A673 (cell line): Measurements from ENCODE around the gene HECTD4. TPM values are rescaled to one million over a fixed set of nuclear protein-coding genes. Genes with fewer than 3 reads are reported as not detected.
A peak's percentile ranks its signal among the peaks of the same experiment; 100 is the strongest.

ENCODE experiments used
- BruUV-seq: library from RNA; stranded (reverse); fragments of 400-500 nt; replicated peaks from 2 replicates; lab custom pipeline; 2021; lab: Mats Ljungman, UMichigan
- CTCF ChIA-PET: fragments of 300-600 bp; sonication (Branson Sonifier 250); formaldehyde crosslinking; loops from one replicate; lab custom pipeline; 2022; ENCODE audit warnings: antibody characterized with exemption; lab: Charles Lee
- POLR2A ChIA-PET: fragments of 300-600 bp; sonication (Branson Sonifier 250); formaldehyde crosslinking; loops from one replicate; lab custom pipeline; 2022; ENCODE audit warnings: antibody characterized with exemption; ENCODE audit not compliant: low non-redundant PET; lab: Charles Lee
- DNase-seq: peaks from one replicate; pipeline ENCODE4 v3.0.0-alpha.2; 2015; ENCODE audit warnings: low spot score
- H3K27ac ChIP-seq: fragments of 200-600 bp; sonication (generic); 2 replicates; pipeline ENCODE4 v1.5.1; 2016; ENCODE audit warnings: mixed run types, low read depth, mild to moderate bottlenecking, mixed read lengths, antibody characterized with exemption, low read length; ENCODE audit not compliant: poor library complexity, severe bottlenecking
- H3K27me3 ChIP-seq: fragments of 200-600 bp; sonication (generic); replicated peaks from 2 replicates; pipeline ENCODE4 v1.6.1; 2017; ENCODE audit warnings: mixed run types, low read depth, mild to moderate bottlenecking, mixed read lengths, antibody characterized with exemption, low read length; ENCODE audit not compliant: insufficient read depth, poor library complexity
- H3K36me3 ChIP-seq: fragments of 200-600 bp; sonication (generic); 2 replicates; pipeline ENCODE4 v1.6.1; 2016; ENCODE audit warnings: mixed run types, mild to moderate bottlenecking, mixed read lengths, antibody characterized with exemption, low read length; ENCODE audit not compliant: insufficient read depth, poor library complexity, severe bottlenecking
- H3K4me1 ChIP-seq: fragments of 200-600 bp; sonication (generic); 2 replicates; pipeline ENCODE4 v1.6.1; 2017; ENCODE audit warnings: mixed run types, mild to moderate bottlenecking, mixed read lengths, antibody characterized with exemption, low read length; ENCODE audit not compliant: insufficient read depth, poor library complexity, severe bottlenecking
- H3K4me3 ChIP-seq: fragments of 200-600 bp; sonication (generic); 2 replicates; pipeline ENCODE4 v1.5.1; 2016; ENCODE audit warnings: low read depth, mixed run types, mild to moderate bottlenecking, mixed read lengths, low read length; ENCODE audit not compliant: poor library complexity, severe bottlenecking
- H3K9me3 ChIP-seq: fragments of 200-600 bp; sonication (generic); 2 replicates; pipeline ENCODE4 v1.6.1; 2016; ENCODE audit warnings: mixed run types, low read depth, mild to moderate bottlenecking, mixed read lengths, antibody characterized with exemption, low read length; ENCODE audit not compliant: poor library complexity, severe bottlenecking
- EZH2 ChIP-seq: fragments of 200-600 bp; sonication (generic); IDR thresholded peaks from 2 replicates; pipeline ENCODE4 v1.6.1; 2017; ENCODE audit warnings: borderline replicate concordance, low read depth, mild to moderate bottlenecking, mixed read lengths, antibody characterized with exemption, low read length; ENCODE audit not compliant: poor library complexity, severe bottlenecking
- intact Hi-C: fragments of 100-400 bp; cut with micrococcal nuclease; formaldehyde crosslinking; loops from one replicate; pipeline ENCODE4 v1.10.0; 2022; ENCODE audit not compliant: unreplicated experiment
- total RNA-seq: library from RNA; stranded (reverse); gene quantifications from 2 replicates; pipeline ENCODE4 v1.2.3, GENCODE V29; 2021
- TF ChIP-seq, protein P1 (sequence below): fragments of 300-800, 200-600 bp; sonication (generic); conservative IDR thresholded peaks from 2 replicates; pipeline ENCODE4 v1.5.1; 2017; ENCODE audit warnings: low read depth, mild to moderate bottlenecking, antibody characterized with exemption, low read length, moderate library complexity, mixed read lengths

The HECTD4 gene
- total RNA-seq, 1 experiment from 2014 or later: 52.1 TPM

DNA sequence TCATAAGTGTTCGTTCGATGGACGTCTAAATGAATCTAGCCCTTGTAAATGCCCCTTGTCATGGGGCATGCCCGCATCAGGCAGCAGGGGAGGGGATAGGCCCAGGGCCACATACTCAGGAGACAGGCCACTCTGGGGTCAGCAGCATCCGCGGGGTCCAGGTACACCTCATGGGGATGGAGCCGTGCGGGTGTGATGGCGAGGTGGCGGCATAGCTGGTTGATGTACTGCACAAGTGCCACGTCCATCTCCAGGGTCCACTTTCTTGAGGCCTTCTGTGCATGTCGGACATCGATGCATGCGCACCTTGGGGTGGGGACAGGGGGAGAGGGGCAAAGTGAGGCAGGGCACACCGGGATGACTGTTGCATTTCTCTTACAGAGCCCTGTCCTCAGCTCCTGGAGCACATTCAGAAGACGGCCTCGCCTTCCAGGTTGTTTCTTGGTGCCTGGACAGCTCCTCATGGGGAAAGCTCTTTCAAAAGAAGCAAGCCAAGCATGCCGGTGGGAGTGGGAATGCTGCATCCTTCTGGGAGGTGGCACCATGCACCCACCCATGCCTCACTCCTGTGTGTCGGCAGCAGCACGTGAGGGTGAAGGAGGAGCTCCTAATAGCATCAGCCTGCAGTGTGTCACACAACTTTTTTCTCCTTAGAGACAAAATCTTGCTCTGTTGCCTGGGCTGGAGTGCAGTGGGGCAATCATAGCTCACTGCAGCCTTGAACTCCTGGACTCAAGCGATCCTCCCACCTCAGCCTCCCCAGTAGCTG lies 209.5 kb downstream of the HECTD4 start:
- intact Hi-C loops: no loop called here

DNA sequence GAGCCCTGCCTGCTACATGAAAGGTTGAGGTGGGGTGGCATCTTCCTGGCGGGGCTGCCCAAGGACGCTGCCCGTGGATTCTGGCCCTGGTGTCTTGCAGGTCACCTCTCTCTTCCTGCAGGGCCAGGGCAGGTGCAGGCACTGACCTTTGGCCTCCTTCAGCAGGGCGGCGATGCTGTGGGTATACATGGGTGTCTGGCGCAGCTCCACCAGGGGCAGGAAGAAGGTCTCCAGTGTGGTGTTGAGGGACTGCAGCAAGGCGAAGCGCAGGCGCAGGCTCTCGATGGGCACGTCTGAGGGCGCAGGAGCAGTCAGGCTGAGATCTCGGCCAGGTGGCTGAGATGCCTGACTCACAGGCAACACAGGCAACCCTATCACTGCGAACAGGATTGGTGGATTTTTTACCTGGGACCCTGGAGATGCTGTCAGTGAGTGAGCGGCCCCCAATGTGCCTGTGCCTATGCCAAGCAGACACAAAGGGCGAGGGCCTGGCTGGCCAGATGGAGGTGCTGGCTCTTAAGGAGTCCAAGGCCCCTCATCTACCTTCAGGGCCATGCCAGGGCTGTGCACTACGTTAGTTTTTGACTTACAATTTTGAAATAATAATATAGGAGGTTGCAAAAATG lies 211.1 kb downstream of the HECTD4 start:
- no peak for DNase-seq
- no TSS peak for BruUV-seq
- TF ChIP-seq EZH2: no peak
- TF ChIP-seq, protein P1, sequence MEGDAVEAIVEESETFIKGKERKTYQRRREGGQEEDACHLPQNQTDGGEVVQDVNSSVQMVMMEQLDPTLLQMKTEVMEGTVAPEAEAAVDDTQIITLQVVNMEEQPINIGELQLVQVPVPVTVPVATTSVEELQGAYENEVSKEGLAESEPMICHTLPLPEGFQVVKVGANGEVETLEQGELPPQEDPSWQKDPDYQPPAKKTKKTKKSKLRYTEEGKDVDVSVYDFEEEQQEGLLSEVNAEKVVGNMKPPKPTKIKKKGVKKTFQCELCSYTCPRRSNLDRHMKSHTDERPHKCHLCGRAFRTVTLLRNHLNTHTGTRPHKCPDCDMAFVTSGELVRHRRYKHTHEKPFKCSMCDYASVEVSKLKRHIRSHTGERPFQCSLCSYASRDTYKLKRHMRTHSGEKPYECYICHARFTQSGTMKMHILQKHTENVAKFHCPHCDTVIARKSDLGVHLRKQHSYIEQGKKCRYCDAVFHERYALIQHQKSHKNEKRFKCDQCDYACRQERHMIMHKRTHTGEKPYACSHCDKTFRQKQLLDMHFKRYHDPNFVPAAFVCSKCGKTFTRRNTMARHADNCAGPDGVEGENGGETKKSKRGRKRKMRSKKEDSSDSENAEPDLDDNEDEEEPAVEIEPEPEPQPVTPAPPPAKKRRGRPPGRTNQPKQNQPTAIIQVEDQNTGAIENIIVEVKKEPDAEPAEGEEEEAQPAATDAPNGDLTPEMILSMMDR: no peak
- Histone ChIP-seq H3K27me3 (no peaks in the 10 kb centered on the region), H3K27ac (no peak overlapping the region), H3K4me1 (no peaks in the 10 kb centered on the region), H3K9me3 (no peaks in the 10 kb centered on the region), H3K36me3 (peaks cover 3% of the 10 kb centered on the region), H3K4me3 (no peak overlapping the region)
- ChIA-PET POLR2A (no interaction called here), CTCF (no interaction called here)
- intact Hi-C loops: no loop called here

More for the DNA sequence above, 209.5 kb downstream of the HECTD4 start:
- Histone ChIP-seq H3K9me3 (no peaks in the 10 kb centered on the region), H3K27me3 (no peaks in the 10 kb centered on the region), H3K4me3 (no peak overlapping the region), H3K4me1 (no peaks in the 10 kb centered on the region), H3K27ac (no peak overlapping the region), H3K36me3 (peaks cover 3% of the 10 kb centered on the region)
- POLR2A ChIA-PET: no interaction called here
- DNase-seq: no peak
- TF ChIP-seq EZH2: no peak
- TF ChIP-seq, protein P1: no peak
- CTCF ChIA-PET: no interaction called here
- no TSS peak for BruUV-seq

DNA sequence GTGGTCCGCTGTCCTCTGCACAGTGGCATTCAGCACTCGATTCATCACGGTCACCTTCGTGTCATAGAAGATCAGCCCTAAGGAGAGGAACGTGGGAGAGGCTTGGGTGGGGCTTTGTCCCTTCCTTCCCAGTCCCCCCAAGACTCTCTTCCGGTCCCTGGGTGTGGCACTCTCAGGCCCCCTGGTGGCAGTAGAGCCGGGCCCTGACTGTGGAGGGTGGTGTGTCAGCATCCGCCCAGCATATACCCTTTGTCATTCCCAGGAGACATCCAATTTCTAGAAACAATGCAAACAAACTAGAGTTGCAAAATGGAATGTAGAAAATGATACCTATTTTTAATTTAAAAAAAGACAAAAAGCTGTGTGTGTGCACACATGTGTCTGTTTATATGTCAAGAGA lies 211.9 kb downstream of the HECTD4 start:
- TF ChIP-seq, protein P1: peak; percentile 63
- TF ChIP-seq EZH2: no peak
- no peaks in the 10 kb centered on the region for H3K4me1 ChIP-seq
- intact Hi-C loops: no loop called here
- ChIA-PET POLR2A (no interaction called here), CTCF (no interaction called here)
- peak; percentile 40 for DNase-seq
- no peaks in the 10 kb centered on the region for H3K9me3 ChIP-seq
- H3K27ac ChIP-seq: no peak overlapping the region
- no TSS peak for BruUV-seq
- H3K36me3 ChIP-seq: peaks cover 3% of the 10 kb centered on the region
- no peak overlapping the region for H3K4me3 ChIP-seq
- no peaks in the 10 kb centered on the region for H3K27me3 ChIP-seq
